T-helper 1 cell treated with Interleukin-12 subunit alpha and Interleukin-12 subunit beta and Interleukin-4 antibody, amounts not matched to agents 30 μg/mL and 1 μg/mL, for 36 hours (primary cell): ENCODE measurements around the gene SELENBP1.
A peak's percentile ranks its signal among the peaks of the same experiment; 100 is the strongest.

ENCODE experiments used
- H3K27ac Mint-ChIP-seq: one replicate; pipeline ENCODE4 v1.8.0; 2021; ENCODE audit warnings: mild to moderate bottlenecking, mixed read lengths
- H3K27me3 Mint-ChIP-seq: one replicate; pipeline ENCODE4 v1.8.0; 2021; ENCODE audit warnings: low read depth, mixed read lengths
- H3K36me3 Mint-ChIP-seq: one replicate; pipeline ENCODE4 v1.8.0; 2021; ENCODE audit warnings: low read depth, mixed read lengths
- H3K4me1 Mint-ChIP-seq: one replicate; pipeline ENCODE4 v1.8.0; 2021; ENCODE audit warnings: low read depth, mixed read lengths
- H3K4me3 Mint-ChIP-seq: one replicate; pipeline ENCODE4 v1.8.0; 2021; ENCODE audit warnings: mild to moderate bottlenecking, moderate library complexity, mixed read lengths
- H3K9me3 Mint-ChIP-seq: one replicate; pipeline ENCODE4 v1.8.0; 2021; ENCODE audit warnings: mixed read lengths

Gene SELENBP1

GRCh38 chr1:151372058-151372934 is at the start of gene SELENBP1:
SELENBP1 (minus strand) TSS chr1:151372705; CDS start chr1:151372641, 64 bp downstream.
- no peaks in the 10 kb centered on the region for H3K36me3 Mint-ChIP-seq
- H3K4me3 Mint-ChIP-seq = no peak within 1 kb of the TSS
- no peak within 1 kb of the TSS for H3K27ac Mint-ChIP-seq
- H3K4me1 Mint-ChIP-seq = peaks cover 2% of the 10 kb centered on the region
- H3K9me3 Mint-ChIP-seq = no peaks in the 10 kb centered on the region
- peaks cover 9% of the 10 kb centered on the region for H3K27me3 Mint-ChIP-seq

DNA sequence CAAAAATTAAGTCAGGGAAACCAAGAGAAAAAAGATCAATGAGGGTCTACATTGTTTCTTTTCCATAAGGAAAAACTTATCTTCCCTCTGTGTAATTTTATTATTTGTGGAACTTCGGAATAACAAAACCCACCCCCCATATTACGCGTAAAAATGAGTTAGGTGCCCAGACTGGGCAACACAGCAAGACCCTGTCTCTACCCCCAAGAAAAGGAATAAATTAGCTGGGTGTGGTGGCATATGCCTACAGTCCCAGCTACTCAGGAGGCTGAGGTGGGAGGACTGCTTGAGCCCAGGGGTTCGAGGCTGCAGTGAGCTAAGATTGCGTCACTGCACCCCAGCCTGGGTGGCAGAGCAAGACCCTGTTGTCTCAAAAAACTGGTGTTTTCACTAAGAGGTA is 47.3 kb upstream of the SELENBP1 start:
- no peaks in the 10 kb centered on the region for H3K27me3 Mint-ChIP-seq
- H3K9me3 Mint-ChIP-seq = no peaks in the 10 kb centered on the region
- no peak overlapping the region for H3K27ac Mint-ChIP-seq
- H3K36me3 Mint-ChIP-seq = peaks cover 32% of the 10 kb centered on the region
- H3K4me3 Mint-ChIP-seq = no peak overlapping the region
- peaks cover 2% of the 10 kb centered on the region for H3K4me1 Mint-ChIP-seq

DNA sequence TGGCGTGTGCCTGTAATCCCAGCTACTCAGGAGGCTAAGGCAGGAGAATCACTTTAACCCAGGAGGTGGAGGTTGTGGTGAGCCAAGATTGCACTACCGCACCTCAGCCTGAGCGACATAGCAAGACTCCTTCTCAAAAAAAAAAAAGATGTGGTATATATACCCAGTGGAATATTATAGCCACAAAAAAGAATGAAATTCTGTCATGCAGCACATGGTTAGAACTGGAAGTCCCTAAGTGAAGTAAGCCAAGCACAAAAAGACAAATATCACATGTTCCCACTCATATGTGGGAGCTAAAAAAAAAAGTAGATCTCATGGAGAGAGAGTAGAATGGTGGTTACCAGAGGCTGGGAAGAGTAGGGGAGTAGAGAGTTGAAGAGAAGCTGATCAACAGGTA is 45.6 kb upstream of the SELENBP1 start:
- H3K36me3 Mint-ChIP-seq = peaks cover 26% of the 10 kb centered on the region
- no peak overlapping the region for H3K27ac Mint-ChIP-seq
- no peak overlapping the region for H3K4me3 Mint-ChIP-seq
- peaks cover 2% of the 10 kb centered on the region for H3K4me1 Mint-ChIP-seq
- H3K27me3 Mint-ChIP-seq = no peaks in the 10 kb centered on the region
- H3K9me3 Mint-ChIP-seq = no peaks in the 10 kb centered on the region

GRCh38 chr1:151416231-151416630 is 43.7 kb upstream of the SELENBP1 start:
- H3K27ac Mint-ChIP-seq = no peak overlapping the region
- peaks cover 30% of the 10 kb centered on the region for H3K36me3 Mint-ChIP-seq
- H3K4me1 Mint-ChIP-seq = peaks cover 2% of the 10 kb centered on the region

DNA sequence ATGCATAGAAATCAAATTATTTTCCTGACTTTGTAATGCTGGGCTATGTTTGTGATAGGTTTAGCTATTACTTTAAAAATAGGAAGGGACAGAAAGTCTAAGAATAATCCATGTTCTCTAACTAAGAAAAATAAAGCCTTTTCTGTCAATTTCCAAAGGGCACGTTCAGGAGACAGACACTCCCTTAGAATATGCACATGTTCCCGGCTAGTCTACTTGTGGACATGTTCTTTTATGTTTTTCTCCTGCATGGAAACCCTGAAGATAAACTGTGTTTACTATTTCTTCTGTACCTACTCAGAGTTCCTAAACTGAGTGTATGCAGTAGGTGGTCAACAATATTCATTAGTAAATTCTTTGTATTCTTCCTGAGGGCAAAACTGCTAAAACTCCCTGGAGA is 39.4 kb upstream of the SELENBP1 start:
- no peaks in the 10 kb centered on the region for H3K4me1 Mint-ChIP-seq
- peaks cover 44% of the 10 kb centered on the region for H3K36me3 Mint-ChIP-seq
- no peak overlapping the region for H3K27ac Mint-ChIP-seq
- H3K27me3 Mint-ChIP-seq = no peaks in the 10 kb centered on the region
- no peaks in the 10 kb centered on the region for H3K9me3 Mint-ChIP-seq
- H3K4me3 Mint-ChIP-seq = no peak overlapping the region

More at GRCh38 chr1:151416231-151416630, 43.7 kb upstream of the SELENBP1 start:
- no peaks in the 10 kb centered on the region for H3K9me3 Mint-ChIP-seq
- H3K4me3 Mint-ChIP-seq = no peak overlapping the region
- H3K27me3 Mint-ChIP-seq = no peaks in the 10 kb centered on the region

DNA sequence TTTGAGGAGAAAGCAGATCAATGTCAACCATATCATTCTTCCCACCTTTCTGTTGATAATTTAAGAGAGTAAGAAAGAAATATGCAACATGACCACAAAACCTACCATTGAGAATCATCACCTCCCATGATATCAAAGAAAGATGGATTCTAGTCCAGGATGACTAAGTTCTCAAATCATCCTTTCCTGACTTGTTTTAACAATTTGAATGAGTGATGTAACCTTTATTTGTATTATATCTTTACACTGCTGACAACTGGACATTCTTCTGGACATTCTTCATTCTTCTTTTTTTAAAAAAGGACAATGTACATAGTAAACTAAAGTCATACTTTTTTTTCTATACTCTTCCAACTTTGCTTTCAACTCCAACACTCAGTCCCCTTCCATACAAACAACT is 36.4 kb upstream of the SELENBP1 start:
- H3K4me3 Mint-ChIP-seq = no peak overlapping the region
- no peak overlapping the region for H3K27ac Mint-ChIP-seq
- no peaks in the 10 kb centered on the region for H3K9me3 Mint-ChIP-seq
- no peaks in the 10 kb centered on the region for H3K27me3 Mint-ChIP-seq
- H3K4me1 Mint-ChIP-seq = no peaks in the 10 kb centered on the region
- peaks cover 46% of the 10 kb centered on the region for H3K36me3 Mint-ChIP-seq

GRCh38 chr1:151407304-151407703 is 34.8 kb upstream of the SELENBP1 start:
- H3K27me3 Mint-ChIP-seq = no peaks in the 10 kb centered on the region
- H3K9me3 Mint-ChIP-seq = no peaks in the 10 kb centered on the region
- H3K27ac Mint-ChIP-seq = no peak overlapping the region
- peaks cover 52% of the 10 kb centered on the region for H3K36me3 Mint-ChIP-seq
- no peak overlapping the region for H3K4me3 Mint-ChIP-seq
- peaks cover 4% of the 10 kb centered on the region for H3K4me1 Mint-ChIP-seq

DNA sequence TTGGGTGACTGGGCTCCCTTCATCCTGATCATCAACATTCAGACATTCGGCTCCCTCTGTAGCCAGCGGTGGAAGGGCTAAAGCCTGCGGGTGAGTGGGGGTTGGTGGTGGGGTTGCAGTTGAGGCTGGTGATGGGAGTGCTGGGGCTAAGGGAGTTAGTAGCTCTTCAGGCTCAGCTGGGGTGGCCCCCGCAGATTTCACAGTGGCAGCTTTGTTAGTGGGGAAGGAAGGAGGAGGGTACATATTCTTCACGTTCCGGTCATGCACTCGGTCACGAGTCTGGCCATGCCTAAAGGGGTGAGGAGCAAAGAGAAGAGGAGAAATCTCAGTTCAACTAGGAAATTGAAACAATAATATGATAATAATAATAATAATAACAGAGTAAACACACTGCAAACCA is 33.7 kb upstream of the SELENBP1 start:
- H3K36me3 Mint-ChIP-seq = peaks cover 57% of the 10 kb centered on the region
- H3K27ac Mint-ChIP-seq = no peak overlapping the region
- peaks cover 11% of the 10 kb centered on the region for H3K4me1 Mint-ChIP-seq
- H3K9me3 Mint-ChIP-seq = no peaks in the 10 kb centered on the region
- H3K4me3 Mint-ChIP-seq = no peak overlapping the region
- H3K27me3 Mint-ChIP-seq = no peaks in the 10 kb centered on the region

DNA sequence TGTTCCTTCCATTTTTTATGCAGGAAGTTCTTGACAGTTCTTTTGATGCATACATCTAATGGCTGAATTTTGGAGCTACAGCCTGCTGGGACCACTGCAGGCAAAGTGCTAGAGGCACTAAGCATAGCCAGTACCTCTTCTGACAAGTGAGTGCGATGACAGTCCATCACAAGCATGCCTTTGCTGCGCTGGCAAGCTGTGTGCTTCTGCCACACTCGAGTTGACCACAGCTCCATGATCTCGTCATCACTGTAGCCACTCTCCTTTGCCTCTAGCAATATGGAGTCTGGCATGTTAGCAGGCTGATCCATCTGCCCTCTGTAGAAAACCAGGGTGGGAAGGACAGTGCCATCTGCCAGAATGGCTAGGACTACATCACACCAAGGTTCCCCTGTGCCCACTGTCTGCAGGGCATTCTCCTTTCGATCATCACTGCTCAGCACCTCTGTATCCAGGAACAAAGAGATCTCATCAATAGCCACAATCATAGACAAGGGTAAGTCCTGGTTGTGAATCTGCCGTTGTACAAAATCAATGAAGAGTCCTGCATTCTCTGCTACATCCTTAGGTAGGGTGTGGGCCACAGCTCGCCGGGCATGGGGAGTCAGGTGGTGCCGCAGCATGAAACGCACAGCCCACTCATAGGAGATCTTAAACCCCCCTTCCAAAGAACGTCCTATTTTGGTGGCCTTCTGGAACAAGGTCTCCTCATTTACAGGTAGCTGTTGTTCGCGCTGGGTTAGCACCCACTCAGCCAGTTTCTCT is 32.9 kb upstream of the SELENBP1 start:
- H3K4me1 Mint-ChIP-seq = peaks cover 19% of the 10 kb centered on the region
- H3K27me3 Mint-ChIP-seq = no peaks in the 10 kb centered on the region
- H3K4me3 Mint-ChIP-seq = no peak overlapping the region
- no peaks in the 10 kb centered on the region for H3K9me3 Mint-ChIP-seq
- H3K36me3 Mint-ChIP-seq = peaks cover 60% of the 10 kb centered on the region
- no peak overlapping the region for H3K27ac Mint-ChIP-seq

GRCh38 chr1:151403612-151404011 is 31.1 kb upstream of the SELENBP1 start:
- Mint-ChIP-seq H3K9me3 (no peaks in the 10 kb centered on the region), H3K36me3 (peaks cover 60% of the 10 kb centered on the region), H3K4me1 (peaks cover 27% of the 10 kb centered on the region), H3K27me3 (no peaks in the 10 kb centered on the region), H3K27ac (peak overlapping the region; percentile 1), H3K4me3 (no peak overlapping the region)

GRCh38 chr1:151402764-151403163 is 30.3 kb upstream of the SELENBP1 start:
- no peaks in the 10 kb centered on the region for H3K27me3 Mint-ChIP-seq
- H3K36me3 Mint-ChIP-seq = peaks cover 58% of the 10 kb centered on the region
- H3K9me3 Mint-ChIP-seq = no peaks in the 10 kb centered on the region
- H3K27ac Mint-ChIP-seq = peak overlapping the region; percentile 24
- H3K4me3 Mint-ChIP-seq = no peak overlapping the region
- H3K4me1 Mint-ChIP-seq = peaks cover 28% of the 10 kb centered on the region

DNA sequence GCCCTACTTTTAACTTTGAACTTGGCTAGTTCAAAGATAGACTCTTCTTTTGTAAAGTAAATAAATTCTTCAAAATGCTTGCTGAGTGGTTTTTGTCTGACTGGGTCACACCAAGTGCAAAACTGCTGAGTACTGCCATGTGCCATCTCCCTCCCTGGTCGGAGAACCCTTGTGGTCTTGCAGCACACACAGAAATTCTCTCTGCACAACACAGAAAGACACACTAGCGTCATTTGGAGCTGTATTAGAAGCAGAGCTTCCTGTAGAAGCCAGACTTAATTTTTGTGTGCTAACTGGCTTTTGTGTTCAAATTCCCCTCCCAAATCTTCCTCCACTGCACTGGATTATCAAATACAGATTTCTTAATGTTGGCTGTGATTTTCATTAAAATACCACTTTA is 29.4 kb upstream of the SELENBP1 start:
- peaks cover 28% of the 10 kb centered on the region for H3K4me1 Mint-ChIP-seq
- H3K4me3 Mint-ChIP-seq = peak overlapping the region; percentile 16
- peak overlapping the region; percentile 19 for H3K27ac Mint-ChIP-seq
- H3K9me3 Mint-ChIP-seq = no peaks in the 10 kb centered on the region
- peaks cover 51% of the 10 kb centered on the region for H3K36me3 Mint-ChIP-seq
- H3K27me3 Mint-ChIP-seq = peaks cover under 1% of the 10 kb centered on the region

GRCh38 chr1:151401125-151401788 is 28.8 kb upstream of the SELENBP1 start:
- peaks cover 49% of the 10 kb centered on the region for H3K36me3 Mint-ChIP-seq
- peak overlapping the region; percentile 100 for H3K27ac Mint-ChIP-seq
- H3K4me1 Mint-ChIP-seq = peaks cover 28% of the 10 kb centered on the region
- peak overlapping the region; percentile 99 for H3K4me3 Mint-ChIP-seq
- H3K9me3 Mint-ChIP-seq = no peaks in the 10 kb centered on the region
- peaks cover 4% of the 10 kb centered on the region for H3K27me3 Mint-ChIP-seq

DNA sequence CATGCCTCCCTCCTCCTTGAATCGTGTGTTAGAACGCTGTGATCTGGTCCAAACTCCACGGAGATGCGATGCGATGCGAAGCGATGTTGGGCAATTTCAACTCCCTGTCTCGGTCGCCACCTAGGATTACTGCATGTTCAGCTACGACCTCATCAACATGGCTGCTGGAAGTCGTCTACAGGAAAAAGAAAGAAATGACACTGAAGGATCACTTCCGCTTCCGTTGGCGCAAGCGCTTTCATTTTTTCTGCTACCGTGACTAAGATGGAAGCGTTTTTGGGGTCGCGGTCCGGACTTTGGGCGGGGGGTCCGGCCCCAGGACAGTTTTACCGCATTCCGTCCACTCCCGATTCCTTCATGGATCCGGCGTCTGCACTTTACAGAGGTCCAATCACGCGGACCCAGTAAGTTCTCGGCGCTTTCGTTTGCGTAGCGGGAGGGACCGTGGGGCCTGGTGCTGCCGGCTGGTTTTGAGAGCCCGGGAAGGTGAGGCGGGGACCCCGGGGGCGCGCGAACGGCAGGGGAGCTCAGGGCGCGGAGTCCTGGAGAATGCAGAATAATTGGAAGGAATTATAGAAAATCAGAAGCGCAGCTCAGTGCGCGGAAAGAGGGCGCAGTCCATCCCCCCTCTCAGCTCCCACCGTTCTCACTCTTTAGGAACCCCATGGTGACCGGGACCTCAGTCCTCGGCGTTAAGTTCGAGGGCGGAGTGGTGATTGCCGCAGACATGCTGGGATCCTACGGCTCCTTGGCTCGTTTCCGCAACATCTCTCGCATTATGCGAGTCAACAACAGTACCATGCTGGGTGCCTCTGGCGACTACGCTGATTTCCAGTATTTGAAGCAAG is 27.0 kb upstream of the SELENBP1 start, which contains the start of gene PSMB4:
PSMB4 (plus strand) TSS at position 250 of the 848 bp plus-strand sequence; CDS start at position 265, 15 bp downstream.
- Mint-ChIP-seq H3K27ac (peak within 1 kb of the TSS; percentile 100), H3K9me3 (no peaks in the 10 kb centered on the region), H3K4me3 (peak within 1 kb of the TSS; percentile 99), H3K4me1 (peaks cover 28% of the 10 kb centered on the region), H3K27me3 (peaks cover 7% of the 10 kb centered on the region), H3K36me3 (peaks cover 40% of the 10 kb centered on the region)
